SJSA1 (cell line): ENCODE data around the gene DHRS2. TPM values are rescaled to one million over a fixed set of nuclear protein-coding genes. Genes with fewer than 3 reads are reported as not detected.
A peak's percentile ranks its signal among the peaks of the same experiment; 100 is the strongest.
"Not testable (repeated sequence)": the region's sequence is repeated elsewhere in the genome, so short reads cannot be mapped to it uniquely, and the experiment has no call there.

ENCODE experiments used
- DNase-seq, 2 experiments: peaks; one replicate each; pipeline ENCODE4 v3.0.0-alpha.2; 2015 to 2020; ENCODE audit warnings: low spot score in 2 of 2, low read depth in 1 of 2
- H3K27ac ChIP-seq: fragments of 250-450 bp; sonication (Bioruptor Pico); 2 replicates; pipeline ENCODE4 v1.5.1; 2020; ENCODE audit warnings: mild to moderate bottlenecking, moderate library complexity
- H3K27me3 ChIP-seq: fragments of 250-450 bp; sonication (Bioruptor Pico); replicated peaks from 2 replicates; pipeline ENCODE4 v1.5.1; 2020; ENCODE audit warnings: mild to moderate bottlenecking, moderate library complexity
- H3K36me3 ChIP-seq: fragments of 250-450 bp; sonication (Bioruptor Pico); 2 replicates; pipeline ENCODE4 v1.5.1; 2020; ENCODE audit warnings: mild to moderate bottlenecking
- H3K4me1 ChIP-seq: fragments of 250-450 bp; sonication (Bioruptor Pico); replicated peaks from 2 replicates; pipeline ENCODE4 v1.6.1; 2021; ENCODE audit warnings: mild to moderate bottlenecking
- H3K4me3 ChIP-seq: fragments of 250-450 bp; sonication (Bioruptor Pico); 2 replicates; pipeline ENCODE4 v1.5.1; 2020; ENCODE audit warnings: mild to moderate bottlenecking
- H3K9me3 ChIP-seq: fragments of 250-450 bp; sonication (Bioruptor Pico); replicated peaks from 2 replicates; pipeline ENCODE4 v1.5.1; 2020; ENCODE audit warnings: mild to moderate bottlenecking
- total RNA-seq: library from RNA; depleted of rRNA; stranded (reverse); fragments of >200 nt; shearing (Covaris generic); gene quantifications from 2 replicates; pipeline ENCODE4 v1.2.3, GENCODE V29; 2014; rRNA removed

The DHRS2 gene, protein sequence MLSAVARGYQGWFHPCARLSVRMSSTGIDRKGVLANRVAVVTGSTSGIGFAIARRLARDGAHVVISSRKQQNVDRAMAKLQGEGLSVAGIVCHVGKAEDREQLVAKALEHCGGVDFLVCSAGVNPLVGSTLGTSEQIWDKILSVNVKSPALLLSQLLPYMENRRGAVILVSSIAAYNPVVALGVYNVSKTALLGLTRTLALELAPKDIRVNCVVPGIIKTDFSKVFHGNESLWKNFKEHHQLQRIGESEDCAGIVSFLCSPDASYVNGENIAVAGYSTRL
- total RNA-seq, result 0.21 and 1.2 TPM in 2 replicates

DNA sequence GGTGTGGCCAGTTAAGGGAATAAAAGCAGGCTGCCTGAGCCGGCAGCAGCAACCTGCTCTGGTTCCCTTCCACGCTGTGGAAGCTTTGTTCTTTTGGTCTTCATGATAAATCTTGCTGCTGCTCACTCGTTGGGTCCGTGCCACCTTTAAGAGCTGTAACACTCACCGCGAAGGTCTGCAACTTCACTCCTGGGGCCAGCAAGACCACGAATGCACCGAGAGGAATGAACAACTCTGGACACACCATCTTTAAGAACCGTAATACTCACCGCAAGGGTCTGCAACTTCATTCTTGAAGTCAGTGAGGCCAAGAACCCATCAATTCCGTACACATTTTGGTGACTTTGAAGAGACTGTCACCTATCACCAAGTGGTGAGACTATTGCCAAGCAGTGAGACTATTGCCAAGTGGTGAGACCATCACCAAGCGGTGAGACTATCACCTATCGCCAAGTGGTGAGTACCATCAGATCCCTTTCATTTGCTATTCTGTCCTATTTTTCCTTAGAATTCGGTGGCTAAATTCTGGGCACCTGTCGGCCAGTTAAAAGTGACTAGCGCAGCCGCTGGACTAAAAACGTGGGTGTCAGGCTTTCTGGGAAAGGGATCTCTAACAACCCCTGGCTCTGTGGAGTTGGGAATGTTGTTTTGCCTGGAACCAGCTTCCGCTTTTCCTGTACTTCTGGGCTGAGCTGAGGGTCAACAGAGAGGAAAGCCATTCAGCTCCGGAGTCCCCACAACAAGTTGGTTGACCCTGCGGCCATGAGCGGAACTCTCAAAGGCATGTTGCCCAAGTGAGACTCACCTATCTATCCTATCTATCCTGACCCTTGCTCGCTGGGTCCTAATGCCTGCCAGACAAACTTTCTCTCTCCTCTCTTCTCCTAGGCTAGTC, at the start of gene DHRS2:
DHRS2 (plus strand) TSS at position 48 of the 895 bp plus-strand sequence. CDS start 2,501 bp downstream, outside the sequence.
- H3K36me3 ChIP-seq, result no peaks in the 10 kb centered on the region
- no peaks in the 10 kb centered on the region for H3K4me1 ChIP-seq
- no peaks in the 10 kb centered on the region for H3K9me3 ChIP-seq
- no peak for DNase-seq
- H3K27me3 ChIP-seq, result no peaks in the 10 kb centered on the region
- H3K4me3 ChIP-seq, result no peak within 1 kb of the TSS
- H3K27ac ChIP-seq, result no peak within 1 kb of the TSS

DNA sequence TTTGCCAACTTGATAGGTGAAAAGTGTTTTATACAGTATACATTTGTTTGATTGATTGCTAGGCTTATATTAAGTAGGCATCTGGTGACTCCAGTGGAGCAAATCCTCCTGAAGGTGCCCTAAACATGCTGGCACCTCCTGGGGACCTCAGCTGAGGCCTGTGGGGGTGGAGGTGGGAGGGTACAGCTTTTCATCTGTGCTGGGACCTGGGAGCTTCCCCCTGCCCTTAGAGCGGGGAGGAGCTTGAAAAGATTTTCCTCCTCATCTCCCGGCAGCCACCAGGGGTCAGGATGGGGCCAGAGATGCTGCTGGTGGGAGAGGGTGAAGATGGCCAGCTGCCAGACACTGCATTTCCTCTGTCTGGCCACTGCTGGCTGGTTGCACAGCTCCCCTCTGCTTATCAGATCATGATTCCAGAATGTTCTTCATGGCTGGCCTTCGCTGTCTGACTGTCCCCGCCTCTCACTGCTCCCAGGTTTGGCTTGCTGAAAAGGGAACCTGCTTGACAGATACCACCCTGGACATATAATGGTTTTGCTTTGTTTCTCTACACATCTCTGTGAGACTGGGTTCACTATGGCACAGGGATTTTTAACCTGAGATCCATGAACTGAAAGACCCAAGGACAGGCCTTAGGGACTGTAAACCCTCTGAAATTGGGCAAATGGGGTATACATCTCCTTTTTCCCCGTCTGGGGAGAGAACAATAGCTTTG, 47.1 kb upstream of the DHRS2 start:
- no peaks in the 10 kb centered on the region for H3K9me3 ChIP-seq

DNA sequence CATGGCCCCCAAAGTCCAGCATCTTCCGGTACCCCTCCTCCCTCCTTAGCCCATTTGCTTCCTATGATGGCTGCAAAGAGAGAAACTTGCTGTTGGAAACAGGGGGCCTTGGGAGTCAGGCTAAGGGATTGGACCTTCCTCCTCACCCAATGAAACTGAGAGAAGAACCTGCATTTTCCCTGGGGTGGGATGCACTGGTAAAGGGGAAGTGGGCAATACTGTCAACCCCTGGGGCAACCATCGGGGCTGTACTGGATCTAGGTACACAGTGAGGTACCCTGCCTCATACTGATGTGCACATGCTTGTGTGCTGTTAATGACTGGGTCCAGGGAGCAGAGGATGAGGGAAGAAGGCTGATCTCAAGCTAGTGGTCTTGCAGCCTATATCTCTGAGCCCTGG, 46.6 kb upstream of the DHRS2 start:
- H3K4me3 ChIP-seq, result no peak overlapping the region
- no peak overlapping the region for H3K27ac ChIP-seq
- no peaks in the 10 kb centered on the region for H3K4me1 ChIP-seq
- H3K9me3 ChIP-seq, result no peaks in the 10 kb centered on the region
- DNase-seq, result no peak
- no peaks in the 10 kb centered on the region; the same call in 1 of the 2 replicates for H3K27me3 ChIP-seq
- no peaks in the 10 kb centered on the region for H3K36me3 ChIP-seq

More for the DNA sequence above, 47.1 kb upstream of the DHRS2 start:
- Histone ChIP-seq H3K36me3 (no peaks in the 10 kb centered on the region), H3K4me3 (no peak overlapping the region), H3K27ac (no peak overlapping the region), H3K27me3 (no peaks in the 10 kb centered on the region; the same call in 1 of the 2 replicates), H3K4me1 (no peaks in the 10 kb centered on the region)
- DNase-seq, result peak; percentile 56 to 83

DNA sequence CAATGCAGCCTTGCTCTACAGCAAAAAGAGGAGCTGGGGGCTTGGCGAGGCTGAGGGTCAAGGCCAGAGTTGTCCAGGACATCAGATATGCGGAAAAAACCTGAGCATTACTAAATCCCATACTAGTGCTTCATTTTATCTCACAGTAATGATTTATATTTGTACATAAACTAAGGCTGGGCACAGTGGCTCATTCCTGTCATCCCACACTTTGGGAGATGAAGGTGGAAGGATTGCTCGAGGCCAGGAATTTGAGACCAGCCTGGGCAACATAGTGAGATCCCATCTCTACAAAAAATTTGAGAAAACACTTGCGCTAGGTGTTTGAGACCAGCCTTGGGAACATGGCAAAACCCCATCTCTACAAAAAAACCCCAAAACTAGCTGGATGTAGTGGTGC, 46.0 kb upstream of the DHRS2 start:
- H3K4me1 ChIP-seq, result no peaks in the 10 kb centered on the region
- no peaks in the 10 kb centered on the region for H3K36me3 ChIP-seq
- H3K4me3 ChIP-seq, result no peak overlapping the region
- H3K27me3 ChIP-seq, result no peaks in the 10 kb centered on the region; the same call in 1 of the 2 replicates
- H3K9me3 ChIP-seq, result no peaks in the 10 kb centered on the region
- DNase-seq, result no peak
- no peak overlapping the region for H3K27ac ChIP-seq

DNA sequence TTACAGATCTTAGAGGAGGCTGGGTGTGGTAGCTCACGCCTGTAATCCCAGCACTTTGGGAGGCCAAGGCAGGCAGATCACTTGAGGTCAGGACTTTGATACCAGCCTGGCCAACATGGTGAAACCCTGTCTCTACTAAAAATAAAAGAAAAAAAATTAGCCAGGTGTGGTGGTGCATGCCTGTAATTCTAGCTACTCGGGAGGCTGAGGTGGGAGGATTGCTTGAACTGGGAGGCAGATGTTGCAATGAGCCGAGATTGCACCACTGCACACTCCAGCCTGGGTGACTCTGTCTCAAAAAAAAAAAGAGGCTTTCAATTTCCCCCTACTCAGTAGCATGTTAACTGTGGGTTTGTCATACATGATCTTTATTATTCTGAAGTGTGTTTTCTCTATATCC, 42.0 kb upstream of the DHRS2 start:
- not testable (repeated sequence) for H3K4me1 ChIP-seq, H3K9me3 ChIP-seq, H3K36me3 ChIP-seq, DNase-seq, H3K4me3 ChIP-seq, H3K27ac ChIP-seq, H3K27me3 ChIP-seq

DNA sequence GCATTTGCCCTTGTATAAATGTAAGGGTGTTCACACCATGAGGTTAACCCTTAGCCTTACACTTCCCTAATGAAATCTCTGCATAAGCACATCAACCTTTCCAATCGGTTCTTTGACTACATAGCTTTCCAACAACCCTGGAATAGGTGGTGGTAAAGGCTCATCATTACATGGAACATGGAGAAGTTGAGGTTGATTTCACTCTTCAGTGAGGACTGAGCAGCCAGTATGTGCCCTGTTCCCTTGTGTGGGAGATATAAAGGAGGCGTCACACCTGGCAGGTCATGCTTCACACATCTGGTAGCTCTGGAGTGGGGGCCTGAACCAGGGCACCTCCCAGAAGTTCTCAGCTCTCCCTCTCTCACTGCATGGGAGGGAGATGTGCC, 35.8 kb upstream of the DHRS2 start:
- Histone ChIP-seq H3K36me3 (no peaks in the 10 kb centered on the region), H3K9me3 (no peaks in the 10 kb centered on the region), H3K4me3 (no peak overlapping the region), H3K4me1 (no peaks in the 10 kb centered on the region), H3K27me3 (no peaks in the 10 kb centered on the region), H3K27ac (no peak overlapping the region)
- DNase-seq, result no peak

DNA sequence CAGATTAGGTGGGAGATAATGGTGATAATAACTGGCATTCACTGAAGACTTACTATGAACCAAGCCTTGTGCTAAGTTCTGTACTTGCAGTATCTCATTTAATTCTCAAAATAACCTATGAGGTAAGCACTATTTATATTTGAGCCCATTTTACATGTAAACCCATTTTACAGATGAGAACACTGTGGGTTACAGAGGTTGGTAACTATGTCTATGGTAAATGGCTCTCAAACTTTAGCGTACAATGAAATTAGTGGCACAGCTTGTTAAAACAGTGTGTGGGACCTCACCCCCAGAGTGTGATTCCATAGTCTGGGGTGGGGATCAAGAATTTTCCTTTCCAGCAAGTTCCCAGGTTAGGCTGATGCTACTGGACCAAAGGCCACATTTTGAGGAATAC, 35.4 kb upstream of the DHRS2 start:
- Histone ChIP-seq H3K9me3 (no peaks in the 10 kb centered on the region), H3K4me3 (no peak overlapping the region), H3K4me1 (peaks cover 2% of the 10 kb centered on the region; the same call in 1 of the 2 replicates), H3K27me3 (no peaks in the 10 kb centered on the region), H3K27ac (no peak overlapping the region), H3K36me3 (no peaks in the 10 kb centered on the region)
- DNase-seq, result no peak

DNA sequence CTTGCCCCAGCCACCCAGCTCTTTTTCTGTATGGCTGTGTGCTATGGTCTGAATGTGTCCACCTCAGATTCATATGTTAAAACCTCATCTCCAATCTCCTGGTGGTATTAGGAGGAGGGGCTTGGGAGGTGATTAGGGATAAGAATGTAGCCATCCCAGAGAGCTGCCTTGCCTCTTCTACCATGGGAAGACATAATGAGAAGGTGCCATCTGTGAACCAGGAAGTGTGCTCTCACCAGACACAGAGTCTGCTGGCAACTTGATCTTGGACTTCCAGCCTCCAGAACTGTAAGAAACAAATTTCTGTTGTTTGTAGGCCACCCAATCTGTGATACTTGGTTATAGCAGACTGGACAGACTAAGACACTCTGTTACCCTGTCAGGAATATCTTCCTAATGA, 34.7 kb upstream of the DHRS2 start:
- Histone ChIP-seq H3K4me1 (peaks cover 5% of the 10 kb centered on the region; the same call in 1 of the 2 replicates), H3K9me3 (no peaks in the 10 kb centered on the region), H3K27me3 (no peaks in the 10 kb centered on the region), H3K27ac (no peak overlapping the region), H3K4me3 (no peak overlapping the region), H3K36me3 (no peaks in the 10 kb centered on the region)
- no peak for DNase-seq

DNA sequence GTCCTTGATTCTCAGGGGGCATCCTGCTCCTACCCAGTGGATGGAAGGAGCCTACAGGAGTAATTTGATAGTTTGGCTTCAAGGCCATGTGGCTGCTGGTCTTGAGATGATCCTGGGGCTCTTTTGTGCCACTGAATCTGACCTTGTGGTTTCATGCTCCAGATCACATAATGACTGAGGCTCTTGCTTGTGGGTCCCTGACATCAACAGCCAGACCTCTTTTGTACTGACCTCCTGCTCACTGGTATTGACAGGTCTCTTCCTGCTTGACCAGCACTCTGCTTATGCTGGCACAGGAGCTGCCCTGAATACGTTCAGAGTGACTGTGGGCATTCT, 34.4 kb upstream of the DHRS2 start:
- DNase-seq, result no peak
- H3K4me1 ChIP-seq, result peaks cover 5% of the 10 kb centered on the region; the same call in 1 of the 2 replicates
- no peaks in the 10 kb centered on the region for H3K9me3 ChIP-seq
- H3K36me3 ChIP-seq, result no peaks in the 10 kb centered on the region
- H3K27me3 ChIP-seq, result no peaks in the 10 kb centered on the region
- no peak overlapping the region for H3K4me3 ChIP-seq
- no peak overlapping the region for H3K27ac ChIP-seq

DNA sequence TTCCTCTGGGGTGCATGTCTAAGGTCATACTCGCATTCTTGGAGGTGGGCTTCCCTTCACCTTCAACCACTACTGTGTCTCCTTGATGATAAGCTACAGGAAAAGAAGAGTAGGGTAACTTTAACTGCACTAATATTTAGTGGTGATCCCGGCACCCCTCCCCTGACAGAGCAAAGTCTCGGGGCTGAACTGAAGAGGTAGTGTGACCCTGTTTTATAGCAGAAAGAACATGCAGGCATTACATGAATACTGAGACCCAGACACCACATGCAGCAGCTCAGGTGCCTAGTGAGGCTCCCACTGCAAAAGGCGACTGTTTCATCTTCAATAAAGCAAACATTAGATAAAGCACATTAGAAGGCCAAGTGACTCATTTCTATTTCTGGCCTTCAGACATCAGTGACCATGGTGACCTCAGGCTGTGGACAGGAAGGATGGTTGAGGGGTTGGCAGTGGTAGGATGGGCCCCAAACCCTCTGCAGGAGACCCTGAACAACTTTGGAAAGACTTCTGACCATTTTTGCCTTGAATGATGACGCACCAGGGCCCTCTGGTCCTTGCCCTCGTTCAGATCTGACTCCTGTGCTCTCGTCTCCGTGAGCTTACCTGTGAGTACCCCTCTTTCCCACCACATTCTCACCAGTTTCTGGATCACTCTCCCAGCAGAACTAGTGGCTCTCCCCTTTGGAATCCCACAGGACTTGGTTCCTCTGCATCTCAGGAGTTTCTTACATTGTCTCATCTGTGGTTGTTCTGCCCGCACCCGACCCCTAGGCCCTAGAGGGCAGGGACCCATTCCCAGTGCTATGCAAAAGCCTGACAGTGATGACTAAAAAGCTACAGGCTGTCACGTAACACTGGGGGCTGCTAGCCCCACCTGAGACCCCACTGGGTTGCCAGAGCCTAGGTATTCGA, 33.7 kb upstream of the DHRS2 start:
- Histone ChIP-seq H3K27ac (no peak overlapping the region), H3K4me1 (peaks cover 5% of the 10 kb centered on the region; the same call in 1 of the 2 replicates), H3K27me3 (no peaks in the 10 kb centered on the region), H3K9me3 (no peaks in the 10 kb centered on the region), H3K4me3 (no peak overlapping the region), H3K36me3 (no peaks in the 10 kb centered on the region)
- DNase-seq, result no peak

DNA sequence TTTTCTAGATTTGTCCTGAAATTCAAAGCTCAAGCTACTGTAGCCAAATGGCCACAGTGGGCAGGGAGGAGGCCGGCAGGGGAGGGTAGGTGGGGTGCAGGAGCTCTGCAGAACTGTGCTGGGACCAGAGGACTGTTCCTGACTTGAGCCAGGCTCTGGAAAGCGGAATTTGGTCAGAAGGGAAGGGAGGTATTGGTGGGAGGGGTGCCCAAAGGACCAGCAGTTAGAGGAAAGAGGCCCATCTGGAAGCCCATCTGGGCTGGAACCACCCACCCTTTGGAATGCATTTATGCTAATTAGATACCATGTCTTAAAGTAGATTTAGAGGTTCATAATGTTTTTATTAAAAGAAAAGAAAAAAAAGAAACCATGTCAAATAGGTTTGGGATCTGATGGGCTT, 33.1 kb upstream of the DHRS2 start:
- Histone ChIP-seq H3K9me3 (no peaks in the 10 kb centered on the region), H3K36me3 (no peaks in the 10 kb centered on the region), H3K4me1 (peaks cover 5% of the 10 kb centered on the region; the same call in 1 of the 2 replicates), H3K27me3 (no peaks in the 10 kb centered on the region), H3K27ac (no peak overlapping the region), H3K4me3 (no peak overlapping the region)
- no peak for DNase-seq

DNA sequence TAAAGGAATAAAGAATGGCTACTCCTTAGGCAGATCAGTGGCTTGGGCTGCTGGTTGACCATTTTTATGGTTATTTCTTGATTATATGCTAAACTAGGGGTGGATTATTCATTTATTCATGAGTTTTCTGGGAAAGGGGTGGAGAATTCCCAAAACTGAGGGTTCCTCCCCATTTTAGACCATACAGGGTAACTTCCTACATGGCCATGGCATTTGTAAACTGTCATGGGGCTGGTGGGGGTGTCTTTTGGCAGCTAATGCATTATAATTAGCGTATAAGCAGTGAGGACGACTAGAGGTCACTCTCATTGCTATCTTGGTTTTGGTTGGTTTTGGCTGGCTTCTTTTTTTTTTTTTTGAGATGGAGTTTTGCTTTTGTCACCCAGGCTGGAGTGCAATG, 32.0 kb upstream of the DHRS2 start:
- no peak for DNase-seq
- Histone ChIP-seq H3K4me1 (peaks cover 5% of the 10 kb centered on the region; the same call in 1 of the 2 replicates), H3K4me3 (no peak overlapping the region), H3K36me3 (no peaks in the 10 kb centered on the region), H3K27ac (no peak overlapping the region), H3K27me3 (no peaks in the 10 kb centered on the region), H3K9me3 (no peaks in the 10 kb centered on the region)

DNA sequence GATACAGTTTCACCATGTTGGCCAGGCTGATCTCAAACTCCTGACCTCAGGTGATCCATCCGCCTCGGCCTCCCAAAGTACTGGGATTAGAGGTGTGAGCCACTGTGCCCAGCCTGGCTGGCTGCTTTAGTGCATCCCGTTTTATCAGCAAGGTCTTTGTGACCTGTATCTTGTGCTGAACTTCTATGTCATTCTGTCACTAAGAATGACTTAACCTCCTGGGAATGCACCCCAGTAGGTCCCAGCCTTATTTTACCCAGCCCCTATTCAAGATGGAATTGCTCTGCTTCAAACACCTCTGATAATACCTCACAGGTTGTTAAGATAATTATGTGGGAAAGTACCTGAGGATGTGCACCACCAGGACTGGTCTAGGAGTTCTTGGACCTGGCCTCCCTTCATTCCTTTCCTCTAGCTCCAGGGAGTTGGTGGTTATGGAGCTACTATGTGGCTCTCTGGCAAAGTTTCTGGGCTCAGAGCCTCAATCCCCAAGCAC, 31.4 kb upstream of the DHRS2 start:
- no peaks in the 10 kb centered on the region for H3K27me3 ChIP-seq
- H3K27ac ChIP-seq, result no peak overlapping the region
- no peaks in the 10 kb centered on the region for H3K36me3 ChIP-seq
- H3K9me3 ChIP-seq, result no peaks in the 10 kb centered on the region
- no peak for DNase-seq
- peaks cover 5% of the 10 kb centered on the region; the same call in 1 of the 2 replicates for H3K4me1 ChIP-seq
- H3K4me3 ChIP-seq, result no peak overlapping the region
